ENCODE data around the gene EPHB2.

GRCh38 chr1:22828484-22829308 is 118.1 kb downstream of the EPHB2 start:
- TF ChIP-seq CTCF (CRISPR knock-in tag; IDR thresholded peaks at IDR 0.05) (no peak), MAX (IDR thresholded peaks at IDR 0.05) (no peak)

Data from HepG2 (cell line).